HG03521 (cell line): ENCODE results near the gene FAM219A.
"Not testable (repeated sequence)": the region's sequence is repeated elsewhere in the genome, so short reads cannot be mapped to it uniquely, and the experiment has no call there.

Experiments used
- ATAC-seq: cut with Tn5 transposase; IDR thresholded peaks from one replicate; pipeline ENCODE4 v1.9.1; 2021; ENCODE audit warnings: mild to moderate bottlenecking, moderate library complexity; ENCODE audit not compliant: unreplicated experiment

FAM219A gene

DNA sequence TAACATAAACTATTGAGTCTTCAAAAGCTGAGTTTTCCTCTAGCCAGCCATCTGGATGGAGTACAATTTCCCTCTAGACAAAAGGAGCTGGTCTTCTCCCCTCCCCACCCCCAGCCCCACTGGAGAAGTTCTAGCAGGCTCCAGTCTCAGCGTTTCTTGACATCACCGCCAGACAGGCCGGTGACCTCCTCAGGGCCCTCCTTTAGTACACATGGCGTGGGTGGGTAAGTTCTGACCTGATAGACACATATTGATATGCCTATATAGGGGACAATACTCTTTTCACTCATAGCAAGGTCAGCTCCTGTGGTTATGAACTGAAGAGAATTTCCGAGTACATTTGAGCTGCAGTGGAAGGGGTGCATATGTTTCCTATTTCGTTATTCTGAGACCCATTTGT, 27.5 kb upstream of the FAM219A start:
- ATAC-seq: no peak

GRCh38 chr9:34484678-34485077, 26.3 kb upstream of the FAM219A start:
- no peak for ATAC-seq

- not testable (repeated sequence) for ATAC-seq
Observed at GRCh38 chr9:34482746-34483145, 24.4 kb upstream of the FAM219A start.

DNA sequence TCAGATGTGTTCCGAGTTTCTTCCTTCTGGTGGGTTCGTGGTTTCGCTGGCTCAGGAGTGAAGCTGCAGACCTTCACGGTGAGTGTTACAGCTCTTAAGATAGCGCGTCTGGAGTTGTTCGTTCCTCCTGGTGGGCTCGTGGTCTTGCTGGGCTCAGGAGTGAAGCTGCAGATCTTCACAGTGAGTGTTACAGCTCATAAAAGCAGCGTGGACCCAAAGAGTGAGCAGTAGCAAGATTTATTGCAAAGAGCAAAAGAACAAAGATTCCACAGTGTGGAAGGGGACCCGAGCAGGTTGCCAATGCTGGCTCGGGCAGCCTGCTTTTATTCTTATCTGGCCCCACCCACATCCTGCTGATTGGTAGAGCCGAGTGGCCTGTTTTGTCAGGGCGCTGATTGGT, 23.2 kb upstream of the FAM219A start:
- ATAC-seq: not testable (repeated sequence)

DNA sequence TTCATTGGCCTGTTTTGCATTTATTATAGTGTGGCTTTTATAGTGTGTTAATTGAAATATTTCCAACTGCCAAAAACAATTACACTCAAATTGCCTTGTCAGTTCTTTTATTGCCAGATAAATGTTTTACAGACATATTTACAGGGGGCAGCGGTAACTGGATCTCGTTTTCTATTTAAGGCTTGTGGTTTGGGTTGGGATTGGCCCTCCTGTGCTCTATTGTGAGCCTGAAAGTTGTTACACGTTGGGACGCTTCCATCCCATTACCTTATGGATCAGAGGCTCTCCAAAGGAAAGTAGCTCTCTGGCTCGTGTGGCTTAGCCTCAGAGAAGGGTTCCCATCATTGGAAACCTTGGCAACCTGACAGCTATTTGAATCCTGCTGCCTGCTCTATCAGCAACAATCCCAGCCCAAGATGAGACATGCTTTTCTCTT, 21.1 kb upstream of the FAM219A start:
- no peak for ATAC-seq

- ATAC-seq: no peak
Observed at GRCh38 chr9:34477541-34477940, 19.2 kb upstream of the FAM219A start.

GRCh38 chr9:34475097-34475496, 16.7 kb upstream of the FAM219A start:
- no peak for ATAC-seq

GRCh38 chr9:34465468-34465867, 7.1 kb upstream of the FAM219A start:
- no peak for ATAC-seq

DNA sequence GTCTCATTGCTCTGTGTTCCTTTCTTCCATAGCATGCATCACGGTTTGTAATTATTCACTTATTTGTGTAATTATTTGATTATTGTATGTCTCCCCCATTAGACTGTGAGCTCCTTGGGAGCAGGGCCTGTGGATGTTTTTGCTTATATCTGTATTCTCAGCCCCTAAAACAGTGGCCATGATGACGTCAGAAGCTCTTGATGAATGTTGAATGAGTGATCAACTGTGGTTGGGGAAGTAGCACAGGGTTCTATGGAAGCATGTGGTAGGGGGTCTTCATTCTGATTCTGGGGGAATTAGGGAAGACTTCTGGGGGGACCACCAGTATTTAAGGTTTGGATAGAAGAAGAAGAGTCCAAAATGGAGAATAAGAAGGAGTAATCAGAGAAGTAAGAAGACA, 6.2 kb upstream of the FAM219A start:
- no peak for ATAC-seq

DNA sequence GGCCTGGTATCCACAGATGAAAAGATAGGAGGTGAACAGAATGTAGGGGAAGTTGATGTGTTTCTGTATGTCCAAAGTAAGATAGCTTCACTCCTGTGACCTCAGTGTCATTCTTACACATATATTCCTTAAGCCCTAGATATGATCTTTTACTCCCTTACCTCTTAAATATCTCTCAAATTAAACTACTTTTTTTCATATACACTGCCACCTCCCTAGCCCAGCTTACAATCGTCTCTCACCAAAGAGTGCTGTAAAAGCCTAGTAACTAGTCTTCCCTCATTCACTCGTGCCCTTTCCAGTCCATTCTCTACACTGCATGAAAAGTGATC, 5.5 kb upstream of the FAM219A start:
- no peak for ATAC-seq

DNA sequence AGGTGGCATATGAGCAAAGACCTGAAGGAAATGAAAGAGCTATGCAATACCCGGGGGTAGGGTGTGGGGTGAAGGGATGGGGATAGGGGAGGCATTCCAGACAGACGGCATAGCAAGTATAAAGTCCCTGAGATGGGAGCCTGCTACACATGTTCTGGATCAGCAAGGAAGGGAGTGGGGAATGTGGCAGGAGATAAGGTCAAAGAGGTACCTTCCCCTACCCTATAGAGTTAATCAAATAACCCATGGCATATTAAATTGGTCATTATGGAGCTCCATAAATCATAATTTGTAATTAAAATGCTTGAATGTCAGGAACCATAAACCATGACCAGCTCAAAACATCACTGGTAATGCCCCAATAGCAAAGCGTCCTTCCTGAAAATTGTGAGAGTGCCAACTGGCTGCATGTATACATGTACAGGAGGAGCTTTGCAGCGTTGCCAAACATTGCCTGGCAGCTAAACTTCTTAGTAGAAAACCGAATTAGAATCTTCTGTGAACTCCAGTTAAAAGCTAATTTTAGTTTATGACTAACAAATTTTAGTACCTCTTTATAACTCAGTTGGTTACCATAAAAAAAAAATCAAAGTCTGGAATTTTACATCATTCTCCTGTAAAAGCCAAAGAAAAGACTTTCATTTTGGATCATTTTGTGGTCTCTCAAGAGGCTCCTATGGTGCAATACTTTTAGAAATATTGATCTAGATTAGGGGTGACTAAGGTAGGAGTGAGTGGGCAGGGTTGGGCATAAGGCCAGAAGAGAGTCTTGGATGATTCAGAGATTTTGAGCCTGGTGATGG, 4.9 kb upstream of the FAM219A start:
- no peak for ATAC-seq

GRCh38 chr9:34459941-34460340, 1.6 kb upstream of the FAM219A start:
- no peak for ATAC-seq

GRCh38 chr9:34459356-34459755, 986 bp upstream of the FAM219A start:
- ATAC-seq: no peak

GRCh38 chr9:34458959-34459340, 580 bp upstream of the FAM219A start:
- ATAC-seq: no peak

DNA sequence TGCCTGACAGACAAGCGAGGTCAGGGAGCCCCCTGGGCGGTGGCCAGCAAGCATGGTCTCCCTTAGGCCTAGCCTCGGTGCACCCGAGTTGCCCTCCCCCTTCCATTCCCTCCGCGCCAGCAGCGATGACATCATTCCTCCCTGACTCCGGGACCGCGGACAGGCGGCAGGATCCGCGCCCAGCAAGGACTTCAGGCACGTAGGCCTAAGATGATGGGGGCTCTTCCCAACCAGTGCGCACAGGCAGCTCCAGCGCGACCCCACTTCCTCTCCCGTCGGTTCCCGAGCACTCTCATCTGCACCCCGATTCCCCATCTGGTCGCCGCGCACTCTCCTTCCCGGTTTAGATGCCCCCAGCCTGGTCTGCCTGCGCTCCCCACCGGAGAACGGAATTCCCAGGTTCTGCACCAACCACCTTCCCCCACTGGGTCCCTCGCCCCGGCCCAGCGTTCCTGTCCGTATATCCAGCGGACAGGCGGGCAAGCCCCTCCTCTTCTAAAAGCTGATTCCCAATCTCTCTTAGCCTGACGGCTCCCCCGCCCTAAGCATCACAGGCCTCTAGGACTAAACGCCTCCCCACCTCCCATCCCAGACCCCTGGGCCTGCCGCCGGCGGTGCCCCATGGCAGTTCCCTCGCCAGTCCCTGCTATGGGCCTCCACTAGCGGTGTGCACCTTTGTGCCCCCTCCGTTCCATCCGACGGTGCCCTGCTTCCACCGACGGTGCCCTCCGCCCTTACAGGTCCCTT, 931 bp downstream of the FAM219A start:
- no peak for ATAC-seq

- ATAC-seq: no peak
Observed at GRCh38 chr9:34456746-34457145, 1.6 kb downstream of the FAM219A start.

- ATAC-seq: no peak
Observed at GRCh38 chr9:34456151-34456550, 2.2 kb downstream of the FAM219A start.

- ATAC-seq: no peak
Observed at GRCh38 chr9:34454571-34455065, 3.8 kb downstream of the FAM219A start.

GRCh38 chr9:34452568-34452967, 5.8 kb downstream of the FAM219A start:
- ATAC-seq: no peak

DNA sequence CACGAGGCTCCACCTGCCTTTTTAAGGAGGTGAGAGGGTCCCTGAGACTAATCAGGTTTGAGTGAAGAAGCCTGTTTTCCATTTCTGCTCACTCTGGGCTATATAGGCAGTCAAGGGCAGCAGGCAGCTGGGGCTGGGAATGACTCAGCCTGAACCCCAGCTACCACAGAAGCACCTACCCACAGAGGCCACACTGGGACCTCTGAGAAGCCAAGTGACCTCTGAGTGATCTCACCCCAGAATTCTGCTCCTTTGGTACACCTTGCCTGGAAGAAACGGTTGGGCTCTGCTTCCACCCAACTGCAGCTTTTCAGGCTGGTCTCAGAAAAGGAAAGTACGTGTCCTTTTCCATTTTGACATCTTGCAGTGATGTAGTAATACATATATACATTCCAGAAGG, 6.8 kb downstream of the FAM219A start:
- peak; percentile 64 for ATAC-seq

DNA sequence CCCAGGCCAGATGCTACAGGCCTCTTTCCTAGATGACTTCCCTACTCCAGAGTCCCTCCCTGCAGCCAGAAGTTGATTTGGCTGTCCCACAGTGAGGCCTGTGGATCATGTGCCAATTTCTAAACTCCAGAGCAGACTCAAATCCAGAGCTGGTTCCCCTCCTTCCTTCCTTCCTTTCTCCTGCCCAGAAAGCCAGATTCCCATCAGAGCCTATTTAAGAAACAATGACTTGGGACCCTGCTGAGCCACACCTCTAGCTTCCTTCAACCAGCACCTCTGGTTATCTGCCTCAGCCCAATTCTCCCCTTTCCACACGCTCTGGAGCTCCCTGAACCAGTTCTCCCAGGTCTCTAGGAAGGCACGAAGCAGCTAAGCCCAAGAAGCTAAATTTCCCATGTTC, 7.2 kb downstream of the FAM219A start:
- ATAC-seq: no peak

- no peak for ATAC-seq
Observed at GRCh38 chr9:34450644-34451043, 7.7 kb downstream of the FAM219A start.
